Smooth muscle cell (in vitro differentiated cells): ENCODE data around the gene LAMA2. TPM values are rescaled to one million over a fixed set of nuclear protein-coding genes. Genes with fewer than 3 reads are reported as not detected.

Source experiments
- DNase-seq: peaks from one replicate; lab custom pipeline; 2025; ENCODE audit not compliant: unreplicated experiment; lab: John Stamatoyannopoulos, UW
- H2AFZ ChIP-seq: fragments of 200-600 bp; sonication (generic); 2 replicates; pipeline ENCODE4 v1.6.0; 2016; ENCODE audit warnings: antibody characterized with exemption, low read depth, mild to moderate bottlenecking
- H3F3A ChIP-seq: fragments of 200-600 bp; sonication (generic); 2 replicates; pipeline ENCODE4 v1.6.0; 2017; ENCODE audit warnings: antibody characterized with exemption, low read depth
- H3K27ac ChIP-seq: fragments of 200-600 bp; sonication (generic); 2 replicates; pipeline ENCODE4 v1.5.1; 2016; ENCODE audit warnings: low read depth, mild to moderate bottlenecking
- H3K27me3 ChIP-seq: fragments of 200-600 bp; sonication (generic); 2 replicates; pipeline ENCODE4 v1.6.1; 2016; ENCODE audit warnings: low read depth, mild to moderate bottlenecking
- H3K36me3 ChIP-seq: fragments of 200-600 bp; sonication (generic); 2 replicates; pipeline ENCODE4 v1.5.1; 2016; ENCODE audit warnings: low read depth
- H3K4me1 ChIP-seq: fragments of 200-600 bp; sonication (generic); 2 replicates; pipeline ENCODE4 v1.5.1; 2016; ENCODE audit warnings: low read depth
- H3K4me2 ChIP-seq: fragments of 200-600 bp; sonication (generic); 2 replicates; pipeline ENCODE4 v1.6.0; 2016; ENCODE audit warnings: mild to moderate bottlenecking
- H3K4me3 ChIP-seq: fragments of 200-600 bp; sonication (generic); 2 replicates; pipeline ENCODE4 v1.5.1; 2016; ENCODE audit warnings: mild to moderate bottlenecking
- H3K79me2 ChIP-seq: fragments of 200-600 bp; sonication (generic); 2 replicates; pipeline ENCODE4 v1.6.0; 2016; ENCODE audit warnings: low read depth, mild to moderate bottlenecking
- H3K9ac ChIP-seq: fragments of 200-600 bp; sonication (generic); 2 replicates; pipeline ENCODE4 v1.6.0; 2016; ENCODE audit warnings: low read depth
- H3K9me3 ChIP-seq: fragments of 200-600 bp; sonication (generic); replicated peaks from 2 replicates; pipeline ENCODE4 v1.5.1; 2016; ENCODE audit warnings: low read depth
- H4K20me1 ChIP-seq: fragments of 200-600 bp; sonication (generic); 2 replicates; pipeline ENCODE4 v1.6.0; 2016; ENCODE audit warnings: low read depth
- CTCF ChIP-seq: fragments of 200-600 bp; sonication (generic); IDR thresholded peaks from 2 replicates; pipeline ENCODE4 v1.5.1; 2017; ENCODE audit warnings: borderline replicate concordance, mild to moderate bottlenecking, antibody characterized with exemption; ENCODE audit not compliant: insufficient read depth, poor library complexity, severe bottlenecking
- WGBS: methylation state at CpG from one replicate; pipeline ENCODE4 v1.1.7; 2016; ENCODE audit warnings: low lambda C conversion rate; 5-methylcytosine and 5-hydroxymethylcytosine counted together
- polyA plus RNA-seq: library from polyadenylated mRNA; unstranded; fragments of >200 nt; fragmentation: Nextera tagmentation; extraction: Ambion mirVana; gene quantifications from 2 replicates; pipeline ENCODE4 v1.2.1, GENCODE V29; 2016
- total RNA-seq: library from RNA; depleted of rRNA; stranded (reverse); fragments of >200 nt; gene quantifications from 2 replicates; pipeline ENCODE4 v1.2.3, GENCODE V29; 2014

Gene LAMA2
- total and polyA plus RNA-seq, 2 experiments from 2014 or later: 21.7 to 92.9 TPM

- H3K79me2 ChIP-seq: no peaks in the 10 kb centered on the region
- no peaks in the 10 kb centered on the region for H3K9me3 ChIP-seq
- no peak overlapping the region for H3K27ac ChIP-seq
- DNase-seq: no peak
- peaks cover 1% of the 10 kb centered on the region for H3K36me3 ChIP-seq
- TF ChIP-seq CTCF: no peak
- H2AFZ ChIP-seq: no peak overlapping the region
- no peak overlapping the region for H3K4me2 ChIP-seq
- H3K27me3 ChIP-seq: no peaks in the 10 kb centered on the region
- H4K20me1 ChIP-seq: no peaks in the 10 kb centered on the region
- H3K4me3 ChIP-seq: no peak overlapping the region
- 77% methylated on average over 2 of the region's 2 CpGs for WGBS
- H3K4me1 ChIP-seq: no peaks in the 10 kb centered on the region
- H3F3A ChIP-seq: no peaks in the 10 kb centered on the region
- no peak overlapping the region for H3K9ac ChIP-seq
Observed at GRCh38 chr6:129302671-129303070, 419.7 kb downstream of the LAMA2 start.

- Histone ChIP-seq H3K36me3 (peaks cover 3% of the 10 kb centered on the region), H3K27ac (no peak overlapping the region), H3K4me1 (no peaks in the 10 kb centered on the region), H2AFZ (no peak overlapping the region), H3K9me3 (no peaks in the 10 kb centered on the region), H3K4me3 (no peak overlapping the region), H3K4me2 (no peak overlapping the region), H3K27me3 (no peaks in the 10 kb centered on the region), H3F3A (no peaks in the 10 kb centered on the region), H4K20me1 (no peaks in the 10 kb centered on the region), H3K79me2 (no peaks in the 10 kb centered on the region), H3K9ac (no peak overlapping the region)
- WGBS: 100% methylated on average over 1 of the region's 1 CpG
- no peak for TF ChIP-seq CTCF
- DNase-seq: no peak
Observed at GRCh38 chr6:129306826-129307225, 423.9 kb downstream of the LAMA2 start.

- Histone ChIP-seq H3K4me1 (no peaks in the 10 kb centered on the region), H3K36me3 (peaks cover 3% of the 10 kb centered on the region), H4K20me1 (no peaks in the 10 kb centered on the region), H3K4me2 (no peak overlapping the region), H3K27ac (no peak overlapping the region), H3K4me3 (no peak overlapping the region), H3K79me2 (no peaks in the 10 kb centered on the region), H3F3A (no peaks in the 10 kb centered on the region), H3K9me3 (no peaks in the 10 kb centered on the region), H3K9ac (no peak overlapping the region), H2AFZ (no peak overlapping the region), H3K27me3 (no peaks in the 10 kb centered on the region)
- no peak for TF ChIP-seq CTCF
- 97% methylated on average over 2 of the region's 2 CpGs for WGBS
- DNase-seq: no peak
Observed at GRCh38 chr6:129307845-129308244, 424.9 kb downstream of the LAMA2 start.

GRCh38 chr6:129309154-129309553 is 426.2 kb downstream of the LAMA2 start:
- H3F3A ChIP-seq: no peaks in the 10 kb centered on the region
- DNase-seq: no peak
- H2AFZ ChIP-seq: no peak overlapping the region
- H3K27me3 ChIP-seq: no peaks in the 10 kb centered on the region
- TF ChIP-seq CTCF: no peak
- no peaks in the 10 kb centered on the region for H3K4me1 ChIP-seq
- H3K79me2 ChIP-seq: no peaks in the 10 kb centered on the region
- H3K4me2 ChIP-seq: no peak overlapping the region
- 96% methylated on average over 1 of the region's 1 CpG for WGBS
- H3K9ac ChIP-seq: no peak overlapping the region
- no peak overlapping the region for H3K4me3 ChIP-seq
- no peaks in the 10 kb centered on the region for H3K9me3 ChIP-seq
- H3K36me3 ChIP-seq: peaks cover 3% of the 10 kb centered on the region
- H3K27ac ChIP-seq: no peak overlapping the region
- H4K20me1 ChIP-seq: no peaks in the 10 kb centered on the region
